HEK293T (cell line): ENCODE measurements around the gene IRF2BP1.
A peak's percentile ranks its signal among the peaks of the same experiment; 100 is the strongest.

Source experiments
- BHLHE40 ChIP-seq: fragments of 450-650 bp; IDR thresholded peaks from 2 replicates; pipeline ENCODE4 v1.6.1; 2016; ENCODE audit warnings: mild to moderate bottlenecking, moderate library complexity, borderline replicate concordance
- ELF4 ChIP-seq: fragments of 450-650 bp; IDR thresholded peaks from 2 replicates; pipeline ENCODE4 v1.6.1; 2017; ENCODE audit warnings: antibody characterized with exemption
- FOXM1 ChIP-seq: fragments of 450-650 bp; IDR thresholded peaks from 2 replicates; pipeline ENCODE4 v1.6.1; 2017; ENCODE audit warnings: mild to moderate bottlenecking, borderline replicate concordance
- SP1 ChIP-seq: fragments of 450-650 bp; IDR thresholded peaks from 2 replicates; pipeline ENCODE4 v1.6.1; 2017
- SUZ12 ChIP-seq: fragments of 450-650 bp; IDR thresholded peaks from 2 replicates; pipeline ENCODE4 v1.6.1; 2016; ENCODE audit warnings: mild to moderate bottlenecking
- TF ChIP-seq, protein P1 (sequence below): fragments of 450-650 bp; IDR thresholded peaks from 2 replicates; pipeline ENCODE4 v1.6.1; 2016

DNA sequence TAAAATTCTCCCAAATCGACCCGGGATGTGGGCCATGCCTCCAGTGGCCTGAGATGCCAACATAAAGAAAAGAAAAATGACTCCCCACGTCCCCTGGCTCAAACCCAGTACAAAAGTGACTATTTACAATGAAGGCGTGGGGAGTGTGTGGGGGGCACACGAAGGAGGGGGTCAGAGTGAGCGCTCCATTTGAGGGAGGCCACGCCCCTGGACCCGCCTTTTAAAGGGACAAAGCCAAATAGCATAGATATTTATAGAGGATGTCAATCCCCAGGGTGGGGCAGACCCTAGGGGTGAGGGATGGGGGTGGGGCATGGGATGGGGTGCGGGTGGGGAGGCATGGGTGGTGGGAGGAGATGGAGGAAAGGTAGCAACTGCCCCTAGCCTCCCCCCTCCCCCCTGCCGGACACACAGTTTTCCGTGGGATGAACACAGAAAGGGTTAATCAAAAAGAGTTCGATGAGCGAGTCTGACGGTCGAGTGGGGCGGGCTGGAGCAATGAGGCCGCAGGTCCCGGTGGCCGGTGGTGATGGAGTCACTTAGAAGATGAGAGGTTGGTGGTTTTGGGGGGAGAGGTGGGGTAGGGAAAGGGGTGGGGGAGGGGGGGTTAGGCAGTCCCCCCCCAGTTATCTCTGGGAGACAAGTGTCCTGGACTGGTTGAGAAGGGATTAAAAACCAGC, 48.8 kb upstream of the IRF2BP1 start:
- TF ChIP-seq BHLHE40 (no peak), SP1 (peak; percentile 61; the same call in 1 of the 2 replicates), FOXM1 (no peak), SUZ12 (no peak), ELF4 (no peak)
- TF ChIP-seq, protein P1, sequence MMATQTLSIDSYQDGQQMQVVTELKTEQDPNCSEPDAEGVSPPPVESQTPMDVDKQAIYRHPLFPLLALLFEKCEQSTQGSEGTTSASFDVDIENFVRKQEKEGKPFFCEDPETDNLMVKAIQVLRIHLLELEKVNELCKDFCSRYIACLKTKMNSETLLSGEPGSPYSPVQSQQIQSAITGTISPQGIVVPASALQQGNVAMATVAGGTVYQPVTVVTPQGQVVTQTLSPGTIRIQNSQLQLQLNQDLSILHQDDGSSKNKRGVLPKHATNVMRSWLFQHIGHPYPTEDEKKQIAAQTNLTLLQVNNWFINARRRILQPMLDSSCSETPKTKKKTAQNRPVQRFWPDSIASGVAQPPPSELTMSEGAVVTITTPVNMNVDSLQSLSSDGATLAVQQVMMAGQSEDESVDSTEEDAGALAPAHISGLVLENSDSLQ, result no peak
